ENCODE data around the gene GADD45B.

DNA sequence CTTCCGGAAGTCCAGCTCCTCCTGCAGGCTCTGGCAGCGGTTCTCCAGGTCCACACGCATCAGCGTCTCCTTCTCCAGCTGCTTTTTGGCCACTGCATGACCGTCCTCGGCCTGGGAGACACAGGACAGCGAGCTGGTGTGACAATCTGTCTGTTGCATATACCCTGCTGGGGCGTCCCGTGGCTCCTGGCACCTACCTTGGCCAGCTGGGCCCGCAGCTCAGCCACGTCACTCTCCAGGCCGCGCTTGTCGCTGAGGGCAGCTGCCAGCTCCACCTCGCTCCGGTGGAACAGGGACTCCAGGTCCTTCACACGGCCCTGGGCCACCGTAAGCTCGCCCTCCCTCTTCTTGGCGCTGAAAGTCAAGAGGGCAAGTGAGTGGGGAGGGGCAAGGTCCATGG is 37.7 kb upstream of the GADD45B start:
- TF ChIP-seq, protein P1, sequence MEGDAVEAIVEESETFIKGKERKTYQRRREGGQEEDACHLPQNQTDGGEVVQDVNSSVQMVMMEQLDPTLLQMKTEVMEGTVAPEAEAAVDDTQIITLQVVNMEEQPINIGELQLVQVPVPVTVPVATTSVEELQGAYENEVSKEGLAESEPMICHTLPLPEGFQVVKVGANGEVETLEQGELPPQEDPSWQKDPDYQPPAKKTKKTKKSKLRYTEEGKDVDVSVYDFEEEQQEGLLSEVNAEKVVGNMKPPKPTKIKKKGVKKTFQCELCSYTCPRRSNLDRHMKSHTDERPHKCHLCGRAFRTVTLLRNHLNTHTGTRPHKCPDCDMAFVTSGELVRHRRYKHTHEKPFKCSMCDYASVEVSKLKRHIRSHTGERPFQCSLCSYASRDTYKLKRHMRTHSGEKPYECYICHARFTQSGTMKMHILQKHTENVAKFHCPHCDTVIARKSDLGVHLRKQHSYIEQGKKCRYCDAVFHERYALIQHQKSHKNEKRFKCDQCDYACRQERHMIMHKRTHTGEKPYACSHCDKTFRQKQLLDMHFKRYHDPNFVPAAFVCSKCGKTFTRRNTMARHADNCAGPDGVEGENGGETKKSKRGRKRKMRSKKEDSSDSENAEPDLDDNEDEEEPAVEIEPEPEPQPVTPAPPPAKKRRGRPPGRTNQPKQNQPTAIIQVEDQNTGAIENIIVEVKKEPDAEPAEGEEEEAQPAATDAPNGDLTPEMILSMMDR (conservative IDR thresholded peaks at IDR 0.05; ENCODE audit: low read depth, low read length), result no peak
- no peak for TF ChIP-seq EZH2 (IDR thresholded peaks at IDR 0.05; ENCODE audit: borderline replicate concordance, low read depth, low read length, poor library complexity, severe bottlenecking)

Data from A673 (cell line).